NCI-H446 treated with DMSO at 0.1 percent for 48 hours (cell line): ENCODE results near the gene RPP14.
"Not testable (repeated sequence)": the region's sequence is repeated elsewhere in the genome, so short reads cannot be mapped to it uniquely, and the experiment has no call there.

Source experiments
- DNase-seq: peaks from one replicate; lab custom pipeline; 2025; lab: John Stamatoyannopoulos, UW

The RPP14 gene

DNA sequence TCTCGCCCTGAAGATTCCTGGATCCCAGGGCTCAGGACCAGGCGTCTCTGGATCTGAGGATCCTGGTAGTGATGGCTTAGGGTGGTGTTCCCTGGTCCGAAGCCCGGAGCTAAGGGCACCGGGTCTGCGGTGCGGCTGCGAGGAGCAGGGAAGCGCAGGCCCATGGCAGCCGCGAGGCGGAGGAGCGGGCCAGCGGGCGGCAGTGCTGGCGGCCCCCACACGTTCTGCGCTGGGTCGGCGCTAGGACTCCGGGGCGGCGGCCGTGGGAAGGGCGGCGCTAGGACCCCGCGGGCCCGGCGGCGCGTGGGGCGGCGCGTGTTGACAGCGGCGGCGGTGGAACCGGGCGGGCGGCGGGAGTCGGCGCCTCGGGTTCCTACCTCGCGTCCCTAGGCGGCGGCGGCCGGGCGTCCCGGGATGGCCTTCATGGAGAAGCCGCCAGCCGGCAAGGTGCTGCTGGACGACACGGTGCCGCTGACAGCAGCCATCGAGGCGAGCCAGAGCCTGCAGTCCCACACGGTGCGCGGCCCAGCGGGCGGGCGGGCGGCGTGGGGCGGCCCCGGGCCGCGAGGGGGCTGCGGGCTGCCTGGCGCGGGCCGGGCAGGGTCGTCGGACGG is 26.6 kb downstream of the RPP14 start, which contains the start of gene PXK:
PXK (plus strand) TSS at position 318 of the 614 bp plus-strand sequence; CDS start at position 415, 97 bp downstream.
- DNase-seq: no peak

DNA sequence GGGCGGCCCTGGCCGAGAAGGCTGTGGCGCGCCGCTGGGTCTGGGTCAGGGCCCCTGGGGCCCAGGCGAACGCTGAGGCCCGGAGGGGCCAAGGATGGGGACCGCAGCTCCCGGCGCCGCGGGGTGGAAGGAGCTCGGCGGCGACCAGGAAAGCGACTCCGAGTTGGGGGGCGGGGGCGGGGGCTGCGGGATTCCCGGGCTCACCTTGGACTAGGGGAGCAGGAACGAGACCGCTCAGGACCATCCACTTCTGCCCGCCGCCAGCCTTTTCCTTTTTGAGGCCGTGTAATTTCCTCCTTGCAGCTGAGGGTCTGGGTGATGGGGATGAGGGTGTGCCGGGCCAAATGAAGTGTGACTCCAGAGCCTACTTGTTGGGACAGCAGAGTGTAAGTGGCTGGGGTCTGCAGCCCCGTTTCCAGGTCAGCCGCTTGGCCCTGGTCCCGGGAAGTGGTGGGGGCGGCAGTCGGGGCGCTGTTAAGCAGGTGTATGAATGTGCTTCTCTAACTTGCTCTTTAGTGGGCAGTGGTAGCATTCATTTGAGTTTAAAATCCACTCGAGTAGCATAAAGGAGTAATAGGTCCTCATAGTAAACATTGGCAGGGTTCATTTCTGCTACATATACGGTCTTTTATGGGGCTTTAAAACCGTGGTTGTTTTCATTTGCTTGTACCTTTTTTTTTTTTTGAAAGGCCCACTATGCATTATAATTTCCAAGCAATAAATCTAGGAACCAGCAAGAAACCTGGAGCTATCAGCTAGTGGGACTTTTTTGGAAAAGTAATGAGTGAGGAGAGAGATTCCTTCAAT is 27.4 kb downstream of the RPP14 start:
- no peak for DNase-seq

DNA sequence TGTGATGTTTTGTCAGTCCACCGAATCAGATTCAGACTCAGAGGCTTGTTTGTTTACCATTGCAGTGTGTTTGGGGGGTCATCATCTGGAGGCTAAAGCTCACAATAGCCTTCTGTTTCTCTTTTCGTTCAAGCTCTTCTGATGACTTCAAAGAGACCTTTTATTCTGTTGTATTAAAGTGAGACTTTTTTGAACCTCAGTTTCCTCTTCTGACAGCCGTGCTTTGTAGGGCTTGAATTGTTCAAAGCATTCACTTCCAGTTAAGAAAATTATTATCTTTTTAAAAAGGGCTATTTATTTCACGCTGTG is 27.9 kb downstream of the RPP14 start:
- no peak for DNase-seq

DNA sequence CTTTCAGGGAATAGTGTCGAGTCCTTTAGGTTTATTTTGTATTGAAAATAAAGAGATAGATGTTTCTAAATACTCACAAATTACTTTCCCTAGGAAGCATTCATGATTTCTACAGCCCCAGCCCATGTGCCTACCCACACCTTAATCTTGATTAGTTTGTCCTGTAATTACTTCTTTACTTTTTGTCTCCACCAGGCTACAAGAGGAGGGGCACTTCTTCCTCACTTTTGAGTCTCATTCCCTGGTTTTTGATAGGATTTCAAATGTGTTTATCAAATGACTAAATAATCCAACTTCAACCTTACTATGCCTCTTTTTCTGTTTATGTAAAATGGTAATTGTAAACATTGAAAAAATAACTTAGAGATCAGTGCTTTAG is 28.4 kb downstream of the RPP14 start:
- no peak for DNase-seq

DNA sequence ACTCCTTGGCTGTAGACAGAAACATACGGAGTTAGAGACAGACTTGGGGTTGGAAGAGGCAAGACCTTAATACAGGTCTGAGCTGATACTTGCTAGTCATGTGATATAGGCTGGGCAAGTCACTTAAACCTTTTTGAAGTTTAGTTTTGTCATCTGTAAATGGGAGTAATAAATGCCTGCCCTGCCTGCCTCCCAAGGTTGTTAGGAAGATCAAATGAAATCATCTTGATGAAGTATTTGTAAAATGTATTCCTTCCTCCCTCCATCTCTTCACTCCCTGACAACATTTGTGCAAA is 29.6 kb downstream of the RPP14 start:
- DNase-seq: no peak

DNA sequence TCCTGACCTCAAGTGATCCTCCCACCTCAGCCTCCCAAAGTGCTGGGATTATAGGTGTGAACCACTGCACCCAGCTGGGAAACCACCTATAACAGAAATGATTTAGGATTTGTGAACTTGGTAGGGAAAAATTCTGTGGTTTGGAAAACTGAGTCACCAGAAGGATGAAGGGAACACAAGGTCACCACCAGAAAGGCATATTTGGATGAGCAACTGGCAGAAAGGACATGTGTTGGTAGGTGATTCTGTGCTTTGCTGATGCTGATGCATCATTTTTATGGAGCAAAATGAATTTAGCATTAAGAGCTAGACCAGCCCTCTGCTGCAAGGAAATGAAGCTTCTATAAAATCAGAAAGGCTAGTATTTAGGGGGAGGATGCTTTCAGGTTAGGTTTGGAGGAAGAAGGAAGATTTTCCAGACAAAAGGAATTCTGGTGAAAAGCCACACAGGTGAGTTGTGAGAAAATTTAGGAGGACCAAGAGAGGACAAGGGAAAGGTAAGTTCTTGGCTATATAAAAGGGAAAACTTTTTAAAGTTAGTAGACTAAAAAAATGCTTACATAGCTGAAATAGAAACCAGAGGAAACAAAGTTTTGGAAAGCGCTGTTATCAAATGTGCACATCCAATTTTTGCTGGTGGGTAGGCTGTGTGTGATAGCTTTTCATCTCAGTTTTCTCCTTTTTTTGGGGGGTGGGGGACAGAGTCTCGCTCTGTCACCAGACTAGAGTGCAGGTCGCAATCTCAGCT is 30.3 kb downstream of the RPP14 start:
- no peak for DNase-seq

DNA sequence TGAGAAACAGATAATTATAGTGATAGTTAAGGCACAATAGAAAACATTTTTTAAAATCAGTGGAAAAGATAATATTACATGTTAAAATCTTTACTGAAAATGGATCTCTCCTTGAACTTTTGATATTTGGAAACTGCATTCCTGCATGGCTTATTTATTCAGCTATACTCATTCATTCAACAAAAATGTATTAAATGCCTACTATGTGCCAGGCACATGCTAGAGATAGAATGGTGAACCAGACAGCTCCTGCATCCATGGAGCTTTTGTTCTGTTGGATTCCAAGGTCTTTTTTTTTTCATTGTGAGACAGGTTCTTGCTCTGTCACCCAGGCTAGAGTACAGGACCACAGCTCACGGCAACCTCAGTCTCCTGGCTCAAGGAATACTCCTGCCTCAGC is 31.1 kb downstream of the RPP14 start:
- no peak for DNase-seq

DNA sequence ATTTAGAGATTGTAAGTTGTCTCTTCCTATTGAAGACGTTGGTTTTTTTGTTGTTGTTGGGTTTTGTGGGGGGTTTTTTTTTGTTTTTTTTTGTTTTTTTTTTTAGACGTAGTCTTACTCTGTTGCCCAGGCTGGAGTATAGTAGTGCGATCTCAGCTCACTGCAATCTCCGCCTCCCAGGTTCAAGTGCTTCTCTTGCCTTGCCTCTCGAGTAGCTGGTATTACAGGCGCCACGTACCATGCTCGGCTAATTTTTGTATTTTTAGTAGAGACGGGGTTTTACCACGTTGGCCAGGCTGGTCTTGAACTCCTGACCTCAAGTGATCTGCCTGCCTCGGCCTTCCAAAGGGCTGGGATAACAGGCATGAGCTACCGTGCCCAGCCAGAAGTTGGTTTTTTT is 33.1 kb downstream of the RPP14 start:
- DNase-seq: not testable (repeated sequence)

DNA sequence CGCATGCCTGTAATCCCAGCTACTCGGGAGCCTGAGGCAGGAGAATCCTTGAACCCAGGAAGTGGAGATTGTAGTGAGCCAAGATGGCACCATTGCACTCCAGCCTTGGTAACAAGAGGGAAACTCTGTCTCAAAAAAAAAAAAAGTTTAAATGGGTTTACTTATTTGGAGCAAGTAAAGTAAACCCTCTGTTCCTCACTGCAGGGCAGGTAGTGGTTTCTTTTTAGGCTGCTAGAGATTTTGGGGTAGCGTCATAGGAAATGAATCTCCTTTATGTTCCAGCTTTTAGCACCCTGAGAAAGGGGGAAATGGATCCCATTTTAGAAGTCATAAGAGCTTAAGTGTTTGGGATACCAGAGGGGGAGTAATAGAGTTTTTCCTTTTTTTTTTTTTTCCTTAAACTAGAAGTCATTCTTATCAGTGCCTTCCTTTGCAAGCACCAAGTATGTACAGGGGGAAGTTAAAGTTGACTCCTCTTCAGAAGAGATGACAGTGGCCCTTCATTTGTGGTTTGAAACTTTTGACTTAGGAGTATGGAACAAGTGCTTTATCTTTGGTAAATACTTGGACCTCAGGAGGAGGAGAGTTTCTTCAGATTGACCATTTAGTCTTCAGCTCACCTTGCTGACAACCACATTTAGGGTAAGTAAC is 34.7 kb downstream of the RPP14 start:
- no peak for DNase-seq

DNA sequence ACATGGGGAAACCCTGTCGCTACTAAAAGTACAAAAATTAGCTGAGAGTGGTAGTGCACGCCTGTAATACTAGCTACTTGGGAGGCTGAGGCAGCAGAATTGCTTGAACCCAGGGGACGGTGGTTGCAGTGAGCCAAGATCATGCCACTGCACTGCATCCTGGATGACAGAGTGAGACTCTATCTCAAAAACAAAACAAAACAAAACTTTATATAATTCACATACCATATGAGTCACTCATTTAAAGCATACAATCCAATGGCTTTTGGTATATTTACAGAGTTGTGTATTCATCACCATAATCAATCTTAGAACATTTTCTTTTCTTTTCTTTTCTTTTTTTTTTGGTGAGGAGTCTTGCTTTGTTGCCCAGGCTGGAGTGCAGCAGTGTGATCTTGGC is 35.3 kb downstream of the RPP14 start:
- DNase-seq: no peak

DNA sequence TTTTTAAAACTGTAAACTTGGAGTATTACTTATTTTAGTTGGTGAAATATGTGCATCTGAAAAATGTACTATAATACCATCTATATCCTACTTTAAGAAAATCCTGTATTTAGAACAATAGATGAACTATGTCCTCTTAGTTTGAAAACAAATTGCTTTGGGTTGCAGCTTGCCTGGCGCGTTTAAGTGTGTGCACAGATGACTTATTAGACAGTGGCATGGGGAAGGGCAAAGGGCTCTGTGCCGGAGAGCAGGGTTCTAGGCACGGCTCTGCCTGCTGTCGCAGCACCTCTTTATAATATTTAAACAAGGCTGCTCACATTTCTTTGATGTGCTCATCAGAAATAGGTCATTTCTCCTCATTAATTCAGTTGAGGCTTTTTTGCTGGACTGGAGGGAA is 36.6 kb downstream of the RPP14 start:
- no peak for DNase-seq

DNA sequence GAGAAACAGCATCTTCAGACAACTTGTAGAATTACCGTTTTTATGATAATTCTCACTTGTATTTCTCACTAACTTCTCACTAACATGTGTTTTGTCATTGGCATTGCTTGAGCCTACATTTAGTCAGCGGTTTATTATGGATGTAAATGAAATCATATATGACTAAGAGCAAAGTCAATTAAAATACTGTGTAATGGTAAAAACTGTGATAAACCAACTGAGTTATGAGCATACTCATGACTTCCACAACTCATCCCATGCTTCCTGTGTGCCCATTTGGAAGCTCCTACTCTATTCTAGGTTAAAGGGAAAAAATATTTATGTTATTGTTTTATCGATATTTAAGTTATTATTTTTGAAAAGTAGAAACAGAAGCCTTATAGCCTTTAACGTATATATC is 39.4 kb downstream of the RPP14 start:
- no peak for DNase-seq

DNA sequence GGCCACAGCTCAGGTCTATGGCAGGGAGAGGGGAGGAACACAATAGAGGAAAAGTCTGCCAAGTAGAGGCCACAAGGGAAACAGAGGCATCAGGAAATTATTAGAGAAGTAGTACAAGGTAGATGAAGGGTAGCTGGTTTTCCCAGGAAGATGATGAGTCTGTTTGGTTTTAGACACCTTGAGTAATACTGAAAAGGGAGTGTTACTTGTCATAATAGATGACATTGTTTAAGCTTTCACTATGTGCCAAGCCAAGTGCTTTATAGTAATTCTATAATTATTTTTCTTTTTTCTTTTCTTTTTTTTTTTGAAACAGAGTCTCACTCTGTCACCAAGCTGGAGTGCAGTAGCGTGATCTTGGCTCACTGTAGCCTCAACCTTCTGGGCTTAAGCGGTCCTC is 40.3 kb downstream of the RPP14 start:
- no peak for DNase-seq

DNA sequence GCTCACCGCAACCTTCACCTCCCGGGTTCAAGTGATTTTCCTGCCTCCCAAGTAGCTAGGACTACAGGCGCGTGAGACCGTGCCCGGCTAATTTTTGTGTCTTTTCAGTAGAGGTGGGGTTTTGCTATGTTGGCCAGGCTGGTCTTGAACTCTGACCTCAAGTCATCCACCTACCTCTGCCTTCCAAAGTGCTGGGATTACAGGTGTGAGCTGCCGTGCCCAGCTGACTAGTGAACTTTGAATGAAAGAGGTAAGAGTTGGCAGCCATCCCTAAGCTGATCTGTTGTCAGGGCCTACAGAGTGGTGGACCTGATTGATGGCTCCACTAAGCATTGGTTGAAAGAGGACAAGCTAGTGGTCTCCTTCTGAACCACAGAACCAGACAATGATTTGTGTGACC is 41.9 kb downstream of the RPP14 start:
- DNase-seq: no peak

DNA sequence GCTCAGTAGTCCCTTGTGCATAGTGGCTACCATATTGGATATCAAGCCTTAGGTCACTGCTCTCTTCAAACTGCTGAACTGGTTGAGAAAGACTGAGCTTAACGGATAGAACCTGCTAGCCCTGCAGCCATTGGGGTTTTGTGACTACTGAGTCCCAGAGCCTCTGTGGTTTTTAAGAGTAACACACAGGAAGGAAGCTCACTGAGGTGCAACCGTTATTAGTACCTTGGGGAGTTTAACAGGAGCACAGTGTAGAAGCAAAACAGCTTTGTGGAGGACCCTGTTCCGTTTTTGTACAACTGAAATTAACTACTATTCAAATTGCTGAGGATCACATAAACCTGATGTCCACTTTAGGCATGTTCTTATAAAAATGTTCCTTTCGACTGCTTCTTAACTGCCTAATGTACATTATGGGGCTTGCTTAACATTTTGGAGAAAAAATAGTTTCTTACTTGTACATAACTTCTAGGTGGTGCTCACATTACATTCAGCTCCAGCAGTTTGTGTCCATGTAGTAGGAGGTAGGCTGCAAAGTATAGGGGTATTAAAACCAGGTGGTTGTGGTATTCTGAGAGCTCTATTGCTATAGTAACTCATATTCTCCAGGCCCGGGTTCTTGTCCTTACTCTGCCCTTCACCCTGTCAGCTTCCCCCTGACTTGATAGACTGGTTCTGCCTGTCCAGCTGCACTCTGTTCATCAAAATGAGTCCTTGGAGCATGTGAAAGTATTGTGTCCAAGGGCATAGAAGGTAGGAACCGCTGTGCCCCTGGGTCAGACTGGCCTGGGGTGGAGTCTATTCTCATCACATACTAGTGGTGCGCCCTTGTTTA is 44.0 kb downstream of the RPP14 start:
- DNase-seq: no peak

DNA sequence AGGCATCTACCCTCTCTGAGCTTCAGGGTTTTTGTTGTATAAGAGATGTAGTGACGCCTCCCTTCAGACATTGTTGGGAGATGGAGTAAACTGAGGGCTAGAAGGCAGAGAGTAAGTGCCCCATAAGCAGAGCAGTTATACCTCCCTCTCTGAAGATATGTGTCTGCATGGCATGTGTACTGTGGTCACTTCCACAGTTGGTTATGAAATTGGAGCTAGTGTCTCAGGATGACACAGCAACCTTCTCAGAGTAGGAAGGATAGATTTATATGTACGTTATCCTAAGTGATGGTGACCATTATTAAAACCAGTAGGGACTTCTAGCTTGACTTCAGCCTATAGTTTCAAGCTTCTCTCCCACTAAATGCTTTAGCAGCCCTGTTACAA is 44.6 kb downstream of the RPP14 start:
- DNase-seq: no peak

DNA sequence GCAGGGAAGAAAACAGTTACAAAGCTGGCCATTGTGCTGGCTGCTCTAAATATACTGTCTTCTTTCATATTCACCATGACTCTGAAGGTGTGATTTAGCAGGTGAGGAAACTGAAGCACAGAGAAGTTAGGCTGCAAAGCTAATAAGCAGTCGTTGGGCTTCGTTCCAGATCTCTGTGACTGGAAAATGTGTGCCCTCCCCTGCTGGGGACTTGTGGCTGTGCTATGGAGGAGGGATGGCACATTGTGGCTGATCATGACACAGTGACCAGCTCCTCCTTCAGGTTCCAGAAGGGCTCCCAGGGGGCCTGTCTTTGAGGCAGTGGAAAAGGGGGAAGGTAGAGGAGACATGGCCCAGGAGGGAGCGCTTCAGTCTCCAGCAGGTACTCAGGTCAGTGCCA is 45.9 kb downstream of the RPP14 start:
- no peak for DNase-seq

DNA sequence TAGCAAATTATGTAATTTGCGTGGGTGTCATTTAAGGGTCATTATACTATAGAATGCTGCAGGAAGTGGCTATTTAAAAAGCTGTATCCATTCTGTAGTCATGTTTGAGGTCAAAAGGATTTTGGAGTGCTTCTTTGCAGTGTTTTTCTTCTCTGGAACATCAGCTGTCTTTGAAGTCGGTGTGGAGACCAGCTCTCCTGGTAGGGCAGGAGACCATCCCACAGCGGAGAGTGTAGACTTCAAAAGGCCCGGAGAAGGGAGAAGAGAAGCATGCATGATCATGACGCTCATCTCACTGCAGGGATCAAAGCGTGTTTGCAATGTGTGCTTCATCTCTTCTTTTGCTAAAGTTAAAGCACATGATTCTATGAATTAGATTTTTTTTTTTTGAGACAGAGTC is 46.6 kb downstream of the RPP14 start:
- no peak for DNase-seq

DNA sequence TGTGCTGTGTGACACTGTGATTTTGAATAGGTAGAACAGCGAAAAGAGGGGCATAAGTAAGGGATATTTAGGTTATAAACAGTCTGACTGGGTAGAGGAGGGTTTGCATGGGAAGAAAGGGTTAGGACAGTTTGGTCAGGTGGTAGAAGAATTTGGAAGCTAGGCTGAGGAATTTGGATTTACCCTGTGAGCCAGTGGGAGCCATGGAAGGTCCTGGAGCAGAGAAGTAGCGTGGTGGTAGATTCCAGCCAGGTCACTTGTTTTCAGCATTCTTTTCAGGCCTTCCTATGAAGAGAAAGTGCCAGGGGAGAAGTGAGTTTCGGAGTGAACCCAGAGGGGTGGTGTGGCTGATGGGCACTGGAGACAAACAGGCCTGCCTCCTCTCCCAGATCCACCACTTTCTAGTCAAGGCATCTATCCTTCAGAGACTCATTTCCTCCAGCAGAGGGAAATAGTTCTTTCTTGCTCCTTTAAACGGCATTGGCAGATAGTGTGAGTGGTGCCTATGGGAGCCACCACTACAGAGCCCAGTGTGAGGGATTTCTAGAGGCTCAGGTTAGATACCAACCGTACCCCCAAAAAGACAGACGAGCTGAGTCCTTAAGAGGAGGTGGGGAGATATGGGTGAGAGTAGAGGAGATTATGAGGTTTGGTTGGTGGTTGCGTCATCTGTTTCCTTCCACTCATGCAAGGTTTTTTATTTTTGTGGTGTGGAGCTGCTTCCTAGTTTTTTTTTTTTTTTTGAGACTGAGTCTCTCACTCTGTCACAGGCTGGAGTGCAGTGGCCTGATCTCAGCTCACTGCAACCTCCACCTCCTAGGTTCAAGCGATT is 47.9 kb downstream of the RPP14 start:
- no peak for DNase-seq

DNA sequence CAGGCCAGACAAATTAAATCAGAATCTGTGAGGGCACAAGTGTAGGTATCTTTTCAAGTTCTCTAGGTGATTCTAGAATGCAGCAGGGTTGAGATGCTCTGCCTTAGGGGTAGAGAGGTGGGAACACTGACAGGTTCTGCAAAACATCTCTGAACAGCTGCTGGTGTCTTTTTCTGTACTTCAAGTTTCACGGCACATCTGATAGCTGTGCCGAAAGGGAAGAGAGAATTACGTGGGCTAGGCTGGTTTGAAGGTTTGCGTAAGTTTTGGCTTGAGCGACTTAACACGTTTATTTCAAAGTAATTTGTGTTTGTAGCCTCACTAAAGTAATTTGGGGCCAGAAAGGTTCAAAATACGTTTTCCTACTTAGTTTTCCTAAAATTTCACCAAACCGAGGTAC is 49.1 kb downstream of the RPP14 start:
- DNase-seq: no peak

DNA sequence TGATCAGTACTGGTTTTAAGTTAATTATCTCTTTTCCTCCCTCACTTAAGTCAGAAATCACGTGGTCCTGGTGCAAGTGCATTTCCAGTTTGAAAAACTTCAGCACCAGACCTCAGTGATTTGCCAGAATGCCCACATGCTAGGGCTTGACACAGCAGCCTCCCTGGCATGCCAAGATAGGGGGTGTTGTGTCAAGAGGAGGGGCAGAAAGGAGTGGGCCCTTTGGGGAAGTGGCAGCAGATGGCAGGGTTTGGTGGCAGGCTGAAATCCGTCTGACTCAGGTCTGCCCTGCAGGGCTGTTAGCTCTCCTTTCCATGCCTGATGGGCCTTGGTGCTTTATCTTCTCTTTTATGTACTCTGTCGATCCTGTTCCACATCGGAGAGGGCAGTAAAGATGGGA is 50.0 kb downstream of the RPP14 start:
- DNase-seq: no peak
